GM12878 (cell line): ENCODE data around the gene TMPRSS7. TPM values are rescaled to one million over a fixed set of nuclear protein-coding genes. Genes with fewer than 3 reads are reported as not detected.
A peak's percentile ranks its signal among the peaks of the same experiment; 100 is the strongest.

Experiments used
- BMI1 ChIP-seq: fragments of 450-650 bp; IDR thresholded peaks from 2 replicates; pipeline ENCODE4 v1.6.1; 2016; ENCODE audit warnings: mild to moderate bottlenecking, moderate library complexity, borderline replicate concordance
- CEBPB ChIP-seq, 2 experiments: fragments of 150-350 bp in 1 of 2; IDR thresholded peaks; 2 replicates each; pipeline ENCODE4 v1.6.1; 2012 to 2014; ENCODE audit warnings: low read depth in 2 of 2, low read length in 2 of 2, borderline replicate concordance in 1 of 2, inconsistent platforms in 1 of 2
- CHD2 ChIP-seq: IDR thresholded peaks from 2 replicates; pipeline ENCODE4 v1.6.1; 2011; ENCODE audit warnings: low read depth, low read length, improper control_type of control experiment, borderline replicate concordance
- CREB1 ChIP-seq: IDR thresholded peaks from 2 replicates; pipeline ENCODE4 v1.6.1; 2012; ENCODE audit warnings: low read depth, mild to moderate bottlenecking, inconsistent platforms
- CREM ChIP-seq: IDR thresholded peaks from 2 replicates; pipeline ENCODE4 v1.6.1; 2014; ENCODE audit warnings: antibody characterized with exemption, low read depth
- MTA3 ChIP-seq: IDR thresholded peaks from 2 replicates; pipeline ENCODE4 v1.6.1; 2012; ENCODE audit warnings: low read length, inconsistent platforms, borderline replicate concordance
- PKNOX1 ChIP-seq: fragments of 450-650 bp; IDR thresholded peaks from 2 replicates; pipeline ENCODE4 v1.6.1; 2016; ENCODE audit warnings: mild to moderate bottlenecking
- RB1 ChIP-seq: fragments of 450-650 bp; formaldehyde crosslinking; IDR thresholded peaks from 2 replicates; pipeline ENCODE4 v1.6.1; 2017; ENCODE audit warnings: mild to moderate bottlenecking, borderline replicate concordance
- YBX1 ChIP-seq: fragments of 450-650 bp; IDR thresholded peaks from 2 replicates; pipeline ENCODE4 v1.6.1; 2016; ENCODE audit warnings: antibody characterized with exemption
- YY1 ChIP-seq: IDR thresholded peaks from 2 replicates; pipeline ENCODE4 v1.6.1; 2011; ENCODE audit warnings: low read depth, mild to moderate bottlenecking, low read length
- polyA plus RNA-seq, 11 experiments: library from polyadenylated mRNA; depleted of rRNA in 4 of 11; unstranded in 6 of 11; stranded (reverse) in 5 of 11; fragments of >200 nt; fragmentation: Nextera tagmentation in 4 of 11; fragmentation: Illumina TruSeq in 1 of 11; extraction: Ambion mirVana in 4 of 11; extraction: Trizol in 1 of 11; gene quantifications; 1 replicate in 1 of 11; 2 replicates in 10 of 11; pipeline versions ENCODE4 v1.2.1 to v1.2.3, GENCODE V29; 2011 to 2016; ENCODE audit warnings: inconsistent platforms in 2 of 11, missing spikeins in 2 of 11, low read depth in 1 of 11
- total RNA-seq, 4 experiments: library from RNA; depleted of rRNA in 3 of 4; stranded (reverse); fragments of >200 nt in 3 of 4; fragmentation: Illumina TruSeq in 1 of 4; extraction: Trizol in 1 of 4; gene quantifications; 2 replicates each; pipeline versions ENCODE4 v1.2.1 to v1.2.3, GENCODE V29; 2013 to 2021
- TF ChIP-seq, protein P1 (sequence below): fragments of 450-650 bp; IDR thresholded peaks from 2 replicates; pipeline ENCODE4 v1.6.1; 2014; ENCODE audit warnings: mild to moderate bottlenecking

The TMPRSS7 gene
- total and polyA plus RNA-seq, 10 of the 15 experiments (the other 5 are each of a cell fraction or from before 2014, with no cell fraction given), result 0.03 TPM; not detected in 9

GRCh38 chr3:112124907-112125607 is 90.5 kb downstream of the TMPRSS7 start (continued):
- TF ChIP-seq, protein P1, sequence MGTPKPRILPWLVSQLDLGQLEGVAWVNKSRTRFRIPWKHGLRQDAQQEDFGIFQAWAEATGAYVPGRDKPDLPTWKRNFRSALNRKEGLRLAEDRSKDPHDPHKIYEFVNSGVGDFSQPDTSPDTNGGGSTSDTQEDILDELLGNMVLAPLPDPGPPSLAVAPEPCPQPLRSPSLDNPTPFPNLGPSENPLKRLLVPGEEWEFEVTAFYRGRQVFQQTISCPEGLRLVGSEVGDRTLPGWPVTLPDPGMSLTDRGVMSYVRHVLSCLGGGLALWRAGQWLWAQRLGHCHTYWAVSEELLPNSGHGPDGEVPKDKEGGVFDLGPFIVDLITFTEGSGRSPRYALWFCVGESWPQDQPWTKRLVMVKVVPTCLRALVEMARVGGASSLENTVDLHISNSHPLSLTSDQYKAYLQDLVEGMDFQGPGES, result no peak
- TF ChIP-seq RB1 (no peak), YY1 (no peak), MTA3 (no peak), CREB1 (no peak), YBX1 (no peak), CHD2 (no peak), CEBPB (IDR thresholded peaks at IDR 0.05; ENCODE audit: borderline replicate concordance in 1 of 2, low read depth in 2 of 2, low read length in 2 of 2) (no peak), PKNOX1 (peak; percentile 32; the same call in 1 of the 2 replicates), BMI1 (no peak), CREM (no peak)
